ENCODE data around the gene DNAH11. TPM values are rescaled to one million over a fixed set of nuclear protein-coding genes. Genes with fewer than 3 reads are reported as not detected.
A peak's percentile ranks its signal among the peaks of the same experiment; 100 is the strongest.

DNAH11 gene
- polyA plus RNA-seq, 4 donors: 0.24 to 0.33 TPM; not detected in 2

GRCh38 chr7:21934808-21935207 is 392.0 kb downstream of the DNAH11 start:
- H3K27me3 ChIP-seq (ENCODE audit: control insufficient read depth in 3 of 3, insufficient read depth in 3 of 3, low read length in 3 of 3): no peaks in the 10 kb centered on the region
- no peak overlapping the region for H3K27ac ChIP-seq (ENCODE audit: low read depth in 1 of 3, low read length in 2 of 3)
- no peaks in the 10 kb centered on the region for H3K36me3 ChIP-seq (ENCODE audit: control insufficient read depth in 3 of 3, insufficient read depth in 2 of 3, low read depth in 1 of 3, low read length in 3 of 3)
- DNase-seq (no peak), FAIRE-seq (peak; percentile 62)
- H3K9me3 ChIP-seq (ENCODE audit: control insufficient read depth in 2 of 2, insufficient read depth in 1 of 2, low read depth in 1 of 2, low read length in 1 of 2): peaks cover 0 to 5% of the 10 kb centered on the region in 2 donors
- H3K4me1 ChIP-seq (ENCODE audit: control insufficient read depth in 3 of 3, insufficient read depth in 2 of 3, low read depth in 1 of 3, low read length in 2 of 3): peaks cover 0 to 3% (median 0%) of the 10 kb centered on the region in 3 donors
- H3K4me3 ChIP-seq (ENCODE audit: low read depth in 1 of 3, low read length in 3 of 3): no peak overlapping the region

DNA sequence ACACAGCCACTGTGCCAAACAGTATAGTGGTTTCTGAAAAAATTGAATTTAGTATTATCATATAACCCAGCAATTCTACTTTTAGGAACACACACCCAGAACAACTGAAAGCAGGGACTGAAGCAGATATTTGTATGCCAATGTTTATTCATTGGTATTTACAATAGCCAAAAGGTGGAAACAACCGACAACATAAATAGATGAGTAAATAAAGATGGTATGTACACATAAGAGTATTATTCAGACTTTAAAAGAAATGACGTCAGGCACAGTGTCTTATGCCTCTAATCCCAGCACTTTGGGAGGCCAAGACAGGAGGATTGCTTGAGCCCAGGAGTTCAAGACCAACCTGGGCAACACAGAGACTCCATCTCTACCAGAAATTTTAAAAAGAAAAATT is 395.6 kb downstream of the DNAH11 start:
- Histone ChIP-seq H3K9me3 (ENCODE audit: control insufficient read depth in 2 of 2, insufficient read depth in 1 of 2, low read depth in 1 of 2, low read length in 1 of 2) (peaks cover 0 to 2% of the 10 kb centered on the region in 2 donors), H3K27ac (ENCODE audit: low read depth in 1 of 3, low read length in 2 of 3) (no peak overlapping the region), H3K36me3 (ENCODE audit: control insufficient read depth in 3 of 3, insufficient read depth in 2 of 3, low read depth in 1 of 3, low read length in 3 of 3) (no peaks in the 10 kb centered on the region), H3K4me3 (ENCODE audit: low read depth in 1 of 3, low read length in 3 of 3) (no peak overlapping the region), H3K4me1 (ENCODE audit: control insufficient read depth in 3 of 3, insufficient read depth in 2 of 3, low read depth in 1 of 3, low read length in 2 of 3) (peaks cover 0 to 3% (median 0%) of the 10 kb centered on the region in 3 donors), H3K27me3 (ENCODE audit: control insufficient read depth in 3 of 3, insufficient read depth in 3 of 3, low read length in 3 of 3) (no peaks in the 10 kb centered on the region)
- FAIRE-seq: no peak
- no peak for DNase-seq
- WGBS, 3 donors: 80 to 90% (median 81%) methylated on average over 2 of the region's 2 CpGs

DNA sequence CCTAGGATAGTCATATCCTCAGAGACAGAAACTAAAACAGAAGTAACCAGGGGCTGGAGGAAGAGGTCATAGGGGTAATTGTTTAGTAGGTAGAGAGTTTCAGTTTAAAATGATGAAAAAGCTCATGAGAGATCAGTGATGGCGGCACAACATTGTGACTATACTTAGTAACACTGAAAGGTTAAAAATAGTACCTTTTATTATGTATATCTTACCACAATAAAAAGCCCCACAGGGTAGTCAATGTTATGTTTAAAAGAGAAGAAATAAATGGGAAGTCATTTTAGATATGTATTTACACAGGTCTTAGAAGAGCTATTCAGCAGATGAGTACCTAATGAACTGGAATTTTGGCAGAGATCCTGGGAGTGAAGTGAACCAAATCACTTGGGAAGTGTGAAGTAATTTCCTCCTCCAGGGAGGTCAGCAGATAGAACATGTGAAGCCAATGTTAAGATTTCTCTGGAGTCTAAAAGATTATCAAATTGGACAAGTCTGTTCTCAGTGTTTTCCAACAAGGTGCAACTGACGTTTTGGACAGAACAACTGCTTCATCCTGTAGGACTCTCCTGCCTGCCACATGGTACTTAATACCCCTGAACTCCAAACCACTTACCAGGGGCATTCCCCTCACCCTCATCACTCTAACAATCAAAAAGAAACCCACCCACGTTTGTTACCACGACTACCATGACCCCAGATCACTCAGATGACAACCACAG is 396.5 kb downstream of the DNAH11 start:
- Histone ChIP-seq H3K4me3 (ENCODE audit: low read depth in 1 of 3, low read length in 3 of 3) (no peak overlapping the region), H3K36me3 (ENCODE audit: control insufficient read depth in 3 of 3, insufficient read depth in 2 of 3, low read depth in 1 of 3, low read length in 3 of 3) (no peaks in the 10 kb centered on the region), H3K27me3 (ENCODE audit: control insufficient read depth in 3 of 3, insufficient read depth in 3 of 3, low read length in 3 of 3) (no peaks in the 10 kb centered on the region), H3K9me3 (ENCODE audit: control insufficient read depth in 2 of 2, insufficient read depth in 1 of 2, low read depth in 1 of 2, low read length in 1 of 2) (peaks cover 0 to 2% of the 10 kb centered on the region in 2 donors), H3K27ac (ENCODE audit: low read depth in 1 of 3, low read length in 2 of 3) (no peak overlapping the region), H3K4me1 (ENCODE audit: control insufficient read depth in 3 of 3, insufficient read depth in 2 of 3, low read depth in 1 of 3, low read length in 2 of 3) (peaks cover 0 to 3% (median 0%) of the 10 kb centered on the region in 3 donors)
- no peak for FAIRE-seq
- no peak for DNase-seq
- 55 to 72% (median 62%) methylated on average over 4 of the region's 4 CpGs for WGBS, 3 donors

DNA sequence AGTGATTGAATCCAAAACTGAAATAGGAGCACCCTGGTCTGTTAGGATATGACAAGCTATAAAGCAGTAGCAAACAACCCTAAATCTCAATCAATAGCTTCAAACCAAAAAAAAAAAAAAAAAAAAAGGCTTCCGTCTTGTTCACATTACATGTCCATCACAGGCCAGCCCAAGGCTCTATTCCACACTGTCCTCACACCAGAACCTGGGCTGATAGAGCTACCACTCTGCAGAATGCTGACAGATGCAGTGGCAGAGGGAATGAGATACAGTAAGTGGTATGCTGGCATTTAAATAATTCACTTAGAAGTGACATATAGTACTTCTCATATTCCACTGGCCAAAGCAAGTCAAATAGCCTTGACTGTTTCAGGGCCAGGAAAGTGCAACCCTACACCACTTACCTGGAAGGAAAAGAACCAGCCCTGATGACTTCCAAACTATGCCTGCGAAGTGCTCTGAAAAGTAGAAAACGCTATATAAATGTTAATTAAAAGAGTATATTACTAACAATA is 397.1 kb downstream of the DNAH11 start:
- DNase-seq (no peak), FAIRE-seq (no peak)
- Histone ChIP-seq H3K9me3 (ENCODE audit: control insufficient read depth in 2 of 2, insufficient read depth in 1 of 2, low read depth in 1 of 2, low read length in 1 of 2) (peaks cover 0 to 2% of the 10 kb centered on the region in 2 donors), H3K4me1 (ENCODE audit: control insufficient read depth in 3 of 3, insufficient read depth in 2 of 3, low read depth in 1 of 3, low read length in 2 of 3) (peaks cover 0 to 3% (median 0%) of the 10 kb centered on the region in 3 donors), H3K27ac (ENCODE audit: low read depth in 1 of 3, low read length in 2 of 3) (no peak overlapping the region), H3K36me3 (ENCODE audit: control insufficient read depth in 3 of 3, insufficient read depth in 2 of 3, low read depth in 1 of 3, low read length in 3 of 3) (no peaks in the 10 kb centered on the region), H3K27me3 (ENCODE audit: control insufficient read depth in 3 of 3, insufficient read depth in 3 of 3, low read length in 3 of 3) (no peaks in the 10 kb centered on the region), H3K4me3 (ENCODE audit: low read depth in 1 of 3, low read length in 3 of 3) (no peak overlapping the region)
- 92 to 96% (median 92%) methylated on average over 2 to 3 of the region's 3 CpGs for WGBS, 3 donors

DNA sequence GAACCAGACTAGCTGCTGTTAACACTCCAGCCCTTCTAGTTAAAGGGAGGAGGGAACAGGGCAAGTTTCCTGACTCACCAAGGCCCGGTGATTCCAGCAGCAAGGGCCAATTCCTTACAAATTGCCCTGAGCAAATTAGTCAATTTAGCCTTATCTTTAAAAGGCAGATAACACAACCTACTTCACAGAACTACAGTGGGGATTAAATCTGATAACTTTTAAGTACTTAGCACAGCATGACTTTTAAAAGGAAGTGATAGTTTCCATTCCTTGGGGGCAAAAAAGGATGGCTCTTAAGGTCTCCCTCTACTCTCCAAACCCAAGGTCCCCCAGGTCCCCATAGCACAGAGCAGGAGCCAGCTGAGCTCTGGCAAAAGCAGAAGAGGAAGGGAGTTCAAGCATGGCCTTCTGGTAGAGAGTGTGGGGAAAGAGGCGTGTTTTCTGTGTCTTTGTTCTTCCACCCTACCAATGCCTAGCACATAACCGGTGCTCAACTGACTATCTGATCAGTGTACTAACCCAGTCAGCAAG is 398.8 kb downstream of the DNAH11 start:
- DNase-seq (peak; percentile 22 to 65), FAIRE-seq (no peak)
- WGBS, 3 donors: 21 to 49% (median 35%) methylated on average over 3 of the region's 3 CpGs
- peaks cover 0 to 3% (median 0%) of the 10 kb centered on the region in 3 donors for H3K27me3 ChIP-seq (ENCODE audit: control insufficient read depth in 3 of 3, insufficient read depth in 3 of 3, low read length in 3 of 3)
- H3K36me3 ChIP-seq (ENCODE audit: control insufficient read depth in 3 of 3, insufficient read depth in 2 of 3, low read depth in 1 of 3, low read length in 3 of 3): no peaks in the 10 kb centered on the region
- peaks cover 0 to 7% (median 5%) of the 10 kb centered on the region in 3 donors for H3K4me1 ChIP-seq (ENCODE audit: control insufficient read depth in 3 of 3, insufficient read depth in 2 of 3, low read depth in 1 of 3, low read length in 2 of 3)
- H3K4me3 ChIP-seq (ENCODE audit: low read depth in 1 of 3, low read length in 3 of 3): no peak overlapping the region
- peaks cover 0 to 2% of the 10 kb centered on the region in 2 donors for H3K9me3 ChIP-seq (ENCODE audit: control insufficient read depth in 2 of 2, insufficient read depth in 1 of 2, low read depth in 1 of 2, low read length in 1 of 2)
- H3K27ac ChIP-seq (ENCODE audit: low read depth in 1 of 3, low read length in 2 of 3): no peak overlapping the region

- Histone ChIP-seq H3K4me1 (ENCODE audit: control insufficient read depth in 3 of 3, insufficient read depth in 2 of 3, low read depth in 1 of 3, low read length in 2 of 3) (peaks cover 0 to 7% (median 5%) of the 10 kb centered on the region in 3 donors), H3K36me3 (ENCODE audit: control insufficient read depth in 3 of 3, insufficient read depth in 2 of 3, low read depth in 1 of 3, low read length in 3 of 3) (no peaks in the 10 kb centered on the region), H3K9me3 (ENCODE audit: control insufficient read depth in 2 of 2, insufficient read depth in 1 of 2, low read depth in 1 of 2, low read length in 1 of 2) (no peaks in the 10 kb centered on the region), H3K4me3 (ENCODE audit: low read depth in 1 of 3, low read length in 3 of 3) (no peak overlapping the region), H3K27ac (ENCODE audit: low read depth in 1 of 3, low read length in 2 of 3) (no peak overlapping the region), H3K27me3 (ENCODE audit: control insufficient read depth in 3 of 3, insufficient read depth in 3 of 3, low read length in 3 of 3) (peaks cover 0 to 3% (median 0%) of the 10 kb centered on the region in 3 donors)
- no peak for DNase-seq
- no peak for FAIRE-seq
- whole genome bisulfite sequencing, 3 donors: 71 to 77% (median 72%) methylated on average over 6 of the region's 6 CpGs
Measured at GRCh38 chr7:21942955-21943354, 400.1 kb downstream of the DNAH11 start.

- Histone ChIP-seq H3K36me3 (ENCODE audit: control insufficient read depth in 3 of 3, insufficient read depth in 2 of 3, low read depth in 1 of 3, low read length in 3 of 3) (no peaks in the 10 kb centered on the region), H3K27me3 (ENCODE audit: control insufficient read depth in 3 of 3, insufficient read depth in 3 of 3, low read length in 3 of 3) (peaks cover 0 to 3% (median 0%) of the 10 kb centered on the region in 3 donors), H3K27ac (ENCODE audit: low read depth in 1 of 3, low read length in 2 of 3) (no peak overlapping the region), H3K4me1 (ENCODE audit: control insufficient read depth in 3 of 3, insufficient read depth in 2 of 3, low read depth in 1 of 3, low read length in 2 of 3) (peaks cover 0 to 7% (median 5%) of the 10 kb centered on the region in 3 donors), H3K9me3 (ENCODE audit: control insufficient read depth in 2 of 2, insufficient read depth in 1 of 2, low read depth in 1 of 2, low read length in 1 of 2) (no peaks in the 10 kb centered on the region), H3K4me3 (ENCODE audit: low read depth in 1 of 3, low read length in 3 of 3) (no peak overlapping the region)
- 89 to 93% (median 90%) methylated on average over 5 of the region's 5 CpGs for WGBS, 3 donors
- FAIRE-seq (no peak), DNase-seq (no peak)
Measured at GRCh38 chr7:21943436-21943835, 400.6 kb downstream of the DNAH11 start.

DNA sequence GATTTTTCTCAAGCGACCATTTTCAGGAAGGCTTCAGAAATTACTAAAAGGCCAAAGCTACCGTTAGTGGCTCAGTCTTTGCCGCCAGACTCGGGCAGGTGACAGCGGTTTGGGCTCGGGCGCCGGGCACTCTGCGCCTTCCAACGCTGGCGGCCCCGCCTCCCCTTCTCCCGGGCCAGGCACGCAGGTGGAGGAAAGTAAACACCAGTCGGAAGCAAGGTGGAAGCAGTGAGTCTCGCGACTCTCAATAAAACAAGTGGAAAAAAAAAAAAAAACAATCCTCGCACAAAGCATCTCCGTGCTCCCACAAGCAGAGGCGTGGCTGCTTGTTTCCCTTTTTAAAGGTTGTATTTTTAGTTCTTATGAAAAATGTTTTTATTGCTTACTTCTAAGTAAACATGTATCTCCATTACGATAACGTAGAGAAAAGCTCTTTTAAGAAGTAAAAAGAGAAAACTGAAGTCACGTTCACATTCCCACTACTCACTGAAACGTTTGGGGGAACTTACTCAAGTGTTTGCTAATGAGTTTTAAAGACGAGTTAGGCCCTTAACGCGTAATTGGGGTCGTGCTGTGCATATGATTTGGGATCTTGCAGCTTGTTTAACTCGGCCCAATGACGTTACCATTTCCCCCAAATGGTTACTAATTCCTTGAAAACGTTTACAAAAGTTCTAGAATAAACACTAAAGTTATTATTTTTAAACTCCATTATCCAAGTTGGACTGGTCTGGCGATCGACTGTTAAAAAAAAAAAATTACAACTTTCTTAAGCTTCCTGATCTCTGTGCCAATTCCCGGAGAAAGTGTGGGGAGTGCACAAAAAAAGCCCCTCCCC is 402.0 kb downstream of the DNAH11 start:
- peaks cover 0 to 7% (median 0%) of the 10 kb centered on the region in 3 donors for H3K27me3 ChIP-seq (ENCODE audit: control insufficient read depth in 3 of 3, insufficient read depth in 3 of 3, low read length in 3 of 3)
- FAIRE-seq (no peak), DNase-seq (peak; percentile 60 to 67)
- peak overlapping the region; percentile 47 to 68 (median 67) for H3K4me3 ChIP-seq (ENCODE audit: low read depth in 1 of 3, low read length in 3 of 3)
- no peaks in the 10 kb centered on the region for H3K36me3 ChIP-seq (ENCODE audit: control insufficient read depth in 3 of 3, insufficient read depth in 2 of 3, low read depth in 1 of 3, low read length in 3 of 3)
- no peaks in the 10 kb centered on the region for H3K9me3 ChIP-seq (ENCODE audit: control insufficient read depth in 2 of 2, insufficient read depth in 1 of 2, low read depth in 1 of 2, low read length in 1 of 2)
- peaks cover 0 to 7% (median 2%) of the 10 kb centered on the region in 3 donors for H3K4me1 ChIP-seq (ENCODE audit: control insufficient read depth in 3 of 3, insufficient read depth in 2 of 3, low read depth in 1 of 3, low read length in 2 of 3)
- H3K27ac ChIP-seq (ENCODE audit: low read depth in 1 of 3, low read length in 2 of 3): peak overlapping the region in 2 of 3 donors; percentile 53 to 85
- WGBS, 3 donors: 0 to 1% (median 0%) methylated on average over 34 of the region's 34 CpGs
